Measurements from ENCODE around the gene AKR1B15.
A peak's percentile ranks its signal among the peaks of the same experiment; 100 is the strongest.
"Not testable (repeated sequence)": the region's sequence is repeated elsewhere in the genome, so short reads cannot be mapped to it uniquely, and the experiment has no call there.

AKR1B15 gene

DNA sequence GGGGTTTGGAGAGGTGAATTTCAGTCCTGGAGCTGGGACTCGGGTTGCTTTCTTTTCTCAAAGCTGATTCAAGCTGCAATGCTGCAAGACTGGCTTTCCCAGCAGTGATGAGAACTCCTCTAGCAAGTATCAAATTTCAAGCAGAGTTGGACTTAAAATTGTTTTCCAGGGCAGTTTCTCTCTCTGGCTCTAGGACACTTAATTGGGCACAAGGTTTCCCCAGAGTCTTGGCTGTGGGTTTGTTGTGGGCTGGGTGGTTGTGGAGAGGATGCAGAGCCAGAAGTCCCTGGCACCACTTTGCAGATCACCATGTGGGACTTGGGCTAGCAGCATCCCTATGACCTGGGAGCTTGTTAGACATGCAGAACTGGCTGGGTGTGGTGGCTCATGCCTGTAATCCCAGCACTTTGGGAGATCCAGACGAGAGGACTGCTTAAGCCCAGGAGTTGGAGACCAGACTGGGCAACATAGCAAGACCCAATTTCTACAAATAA is 16.8 kb downstream of the AKR1B15 start:
- peak; percentile 5 for DNase-seq

DNA sequence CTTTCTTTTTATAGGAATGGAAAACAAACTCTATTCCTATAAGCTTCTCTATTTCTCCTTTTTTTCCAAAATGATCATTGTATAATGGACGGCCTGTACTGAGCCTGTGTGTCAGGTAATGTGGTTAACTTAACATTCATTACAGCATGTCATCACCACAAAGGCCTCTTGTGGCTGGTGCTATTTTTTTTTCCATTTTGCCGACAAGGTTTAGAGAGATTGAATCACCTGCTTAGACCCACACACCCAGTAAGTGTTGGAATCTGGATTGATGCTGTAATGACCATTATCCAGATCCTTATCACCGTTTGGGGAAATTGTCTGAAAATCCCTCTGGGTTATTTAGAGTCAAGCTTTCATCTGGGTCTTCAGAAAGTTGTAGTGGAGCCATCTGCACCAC is 18.5 kb downstream of the AKR1B15 start:
- DNase-seq, result no peak

DNA sequence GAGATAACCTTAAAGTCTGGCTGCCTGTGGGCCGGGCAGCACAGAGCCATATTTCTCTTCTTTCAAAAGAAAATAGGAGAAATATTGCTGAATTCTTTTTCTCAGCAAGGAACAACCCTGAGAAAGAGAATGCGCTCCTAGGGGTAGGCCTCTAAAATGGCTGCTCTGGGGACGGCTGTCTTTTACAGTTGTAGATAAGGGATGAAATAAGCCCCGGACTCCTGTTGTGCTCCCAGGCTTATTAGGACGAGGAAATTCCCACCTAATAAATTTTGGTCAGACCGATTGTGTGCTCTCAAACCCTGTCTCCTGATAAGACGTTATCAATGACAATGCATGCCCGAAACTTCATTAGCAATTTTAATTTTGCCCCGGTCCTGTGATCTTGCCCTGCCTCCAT is 21.1 kb downstream of the AKR1B15 start:
- not testable (repeated sequence) for DNase-seq

DNA sequence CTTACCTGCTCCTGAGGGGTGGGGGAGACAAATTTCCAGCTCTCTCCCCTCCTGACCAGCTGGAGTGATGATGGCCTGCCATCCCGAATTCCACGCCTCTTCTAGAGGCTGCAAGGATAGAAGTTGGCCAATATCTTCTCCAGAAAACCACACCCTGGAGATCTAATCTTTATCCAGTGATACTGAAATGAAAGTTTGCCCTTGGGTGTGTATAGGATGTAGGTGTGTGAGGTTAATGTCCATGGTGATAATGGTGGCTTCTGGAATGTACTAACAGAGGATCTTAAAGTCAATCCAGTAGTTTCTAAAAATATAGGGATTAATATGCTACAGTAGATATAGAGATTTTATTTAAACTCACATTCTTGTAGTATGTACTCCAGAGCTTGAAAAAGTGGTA is 22.2 kb downstream of the AKR1B15 start:
- DNase-seq, result no peak

DNA sequence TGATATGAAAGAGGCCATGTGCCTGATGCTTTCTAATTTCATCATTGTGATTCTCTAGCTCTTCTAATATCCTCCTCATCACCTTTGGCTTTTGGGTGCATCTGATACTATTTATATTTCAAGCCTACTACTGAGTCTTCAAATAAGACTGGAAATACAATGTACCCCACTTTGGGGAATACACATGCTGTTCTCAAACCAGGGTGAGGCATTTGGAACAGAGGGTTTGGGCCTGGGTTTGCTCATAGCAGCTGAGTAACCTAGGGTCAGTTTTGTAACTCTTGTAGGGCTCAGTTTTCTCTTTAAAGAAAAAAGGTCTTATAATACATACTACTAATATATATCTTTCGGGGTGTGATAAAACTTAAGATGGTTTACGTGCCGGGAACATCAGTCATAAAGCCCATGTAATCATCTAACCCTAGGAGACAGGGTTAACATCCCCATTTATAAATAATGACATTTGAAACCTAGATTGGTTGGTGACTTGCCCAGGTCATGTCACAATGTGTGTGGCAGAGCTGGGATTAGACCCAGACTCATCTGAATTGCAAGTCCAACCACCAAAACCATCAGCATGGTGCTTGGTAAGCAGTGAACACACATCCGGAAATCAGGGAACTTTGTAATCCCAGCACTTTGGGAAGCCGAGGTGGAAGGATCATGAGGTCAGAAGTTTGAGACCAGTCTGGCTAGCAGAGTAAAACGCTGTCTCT is 23.0 kb downstream of the AKR1B15 start:
- no peak for DNase-seq

DNA sequence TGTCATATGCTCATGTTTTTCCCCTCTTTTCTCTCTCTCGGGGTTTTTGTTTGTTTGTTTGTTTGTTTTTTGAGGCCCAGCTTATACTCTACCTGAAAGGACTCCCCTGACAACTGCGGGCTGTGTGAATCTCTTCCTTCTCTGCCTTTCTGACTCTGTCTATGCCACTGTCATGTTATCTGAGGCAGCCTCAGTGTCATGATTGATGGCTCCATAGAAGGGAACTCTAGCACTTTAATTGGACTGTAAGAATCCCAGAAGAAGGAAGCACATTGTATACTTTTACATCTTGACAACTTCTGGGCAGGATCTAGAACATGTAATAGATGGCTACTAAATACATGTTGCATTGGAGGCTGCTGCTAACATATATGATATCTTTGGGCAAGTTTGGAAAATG is 25.4 kb downstream of the AKR1B15 start:
- no peak for DNase-seq

DNA sequence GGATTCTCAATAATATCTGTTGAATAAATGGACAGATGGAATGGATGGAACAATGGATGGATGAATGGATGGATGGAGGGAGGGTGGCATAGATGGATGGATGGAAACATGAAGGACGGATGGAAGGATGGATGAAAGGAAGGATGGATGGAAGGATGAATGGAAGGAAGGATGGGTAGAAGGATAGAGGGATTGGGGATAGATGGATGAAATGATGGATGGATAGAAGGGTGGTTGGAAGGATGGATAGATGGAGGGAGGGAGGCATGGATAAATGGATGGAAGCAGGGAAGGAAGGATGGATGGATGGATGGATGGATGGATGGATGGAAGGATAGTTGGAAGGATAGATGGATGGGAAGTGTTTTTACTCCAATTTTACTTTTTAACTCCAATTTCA is 35.4 kb downstream of the AKR1B15 start:
- DNase-seq, result no peak

DNA sequence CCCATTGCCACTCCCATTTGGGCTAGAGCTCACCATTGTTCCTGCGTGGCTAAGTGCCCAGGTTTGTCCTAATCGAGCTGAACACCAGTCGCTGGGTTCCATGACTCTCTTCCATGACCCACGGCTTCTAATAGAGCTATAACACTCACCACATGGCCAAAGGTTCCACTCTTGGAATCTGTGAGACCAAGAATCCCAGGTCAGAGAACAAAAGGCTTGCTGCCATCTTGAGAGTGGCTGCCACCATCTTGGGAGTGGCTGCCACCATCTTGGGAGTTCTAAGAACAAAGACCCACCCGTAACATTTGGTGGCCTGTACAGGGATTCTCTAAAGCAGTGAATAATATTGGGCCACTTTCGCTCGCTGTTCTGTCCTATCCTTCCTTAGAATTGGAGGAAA is 37.0 kb downstream of the AKR1B15 start:
- no peak for DNase-seq

DNA sequence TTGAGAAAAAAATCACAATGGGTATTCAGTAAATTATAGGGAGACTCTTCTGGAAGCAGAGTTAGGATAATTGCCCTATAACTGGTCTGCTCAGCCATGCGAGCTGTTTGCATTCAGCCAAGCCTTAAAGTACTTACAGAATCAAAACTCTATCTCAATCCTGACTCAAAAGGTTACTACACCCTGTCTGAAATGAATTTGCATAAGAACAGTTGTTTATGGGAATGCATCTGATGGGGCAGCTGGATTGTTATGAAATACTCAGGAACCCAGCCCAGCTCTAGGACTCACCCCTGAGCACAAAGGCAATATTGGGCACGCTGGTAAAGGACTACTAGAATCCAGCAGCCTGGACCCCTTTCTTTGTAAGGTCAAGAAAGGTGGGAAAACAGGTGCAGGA is 38.8 kb downstream of the AKR1B15 start:
- DNase-seq, result no peak

DNA sequence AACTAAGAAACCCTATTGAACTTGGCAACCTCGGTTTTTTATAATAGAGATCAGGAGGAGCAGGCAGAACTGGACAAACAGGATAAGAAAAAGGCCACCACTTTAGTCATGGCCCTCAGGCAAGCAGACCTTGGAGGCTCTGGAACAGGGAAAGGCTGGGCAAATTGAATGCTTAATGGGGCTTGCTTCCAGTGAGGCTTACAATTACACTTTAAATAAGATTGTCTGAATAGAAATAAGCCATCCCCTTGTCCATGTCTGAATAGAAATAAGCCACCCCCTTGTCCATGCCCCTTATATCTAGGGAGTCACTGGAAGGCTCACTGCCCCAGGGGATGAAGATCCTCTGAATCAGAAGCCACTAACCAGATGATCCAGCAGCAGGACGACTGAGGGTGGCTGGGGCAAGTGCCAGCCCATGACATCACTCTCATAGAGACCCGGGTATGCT is 40.6 kb downstream of the AKR1B15 start:
- DNase-seq, result peak; percentile 21

DNA sequence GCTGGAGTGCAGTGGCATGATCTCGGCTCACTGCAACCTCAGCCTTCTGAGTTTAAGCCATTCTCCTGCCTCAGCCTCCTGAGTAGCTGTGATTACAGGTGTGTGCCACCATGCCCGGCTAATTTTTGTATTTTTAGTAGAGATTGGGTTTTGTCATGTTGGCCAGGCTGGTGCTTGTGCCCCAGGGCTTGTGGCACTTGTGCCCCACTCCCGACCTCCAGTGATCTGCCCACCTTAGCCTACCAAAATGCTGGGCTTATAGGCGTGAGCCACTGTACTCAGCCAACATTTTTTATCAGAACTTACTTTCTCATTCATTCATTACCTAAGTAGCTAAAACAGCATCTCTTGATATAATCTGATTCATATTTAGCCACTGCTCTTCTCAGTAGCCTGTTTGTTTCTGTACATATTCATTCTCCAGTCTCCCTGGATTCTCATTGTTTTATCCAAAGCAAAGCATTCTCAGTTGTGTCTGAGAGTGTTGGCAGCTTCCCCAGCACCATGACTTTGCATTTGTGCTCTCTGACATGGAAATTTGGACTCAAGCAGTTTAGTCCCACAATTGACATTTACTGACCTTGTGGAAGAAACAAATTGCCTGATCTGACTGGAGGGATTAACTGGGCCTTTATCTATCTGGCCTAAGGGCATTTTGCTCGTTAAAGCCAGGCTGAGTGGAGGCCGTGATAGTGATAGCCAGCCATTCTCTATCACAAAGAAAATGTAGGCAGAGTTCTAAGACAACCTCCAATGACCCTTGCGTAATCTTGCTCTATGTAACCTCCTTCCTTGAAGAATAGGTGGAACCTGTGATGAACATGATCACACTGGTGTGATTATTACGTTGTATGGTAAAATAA is 44.9 kb downstream of the AKR1B15 start:
- DNase-seq, result peak; percentile 83

DNA sequence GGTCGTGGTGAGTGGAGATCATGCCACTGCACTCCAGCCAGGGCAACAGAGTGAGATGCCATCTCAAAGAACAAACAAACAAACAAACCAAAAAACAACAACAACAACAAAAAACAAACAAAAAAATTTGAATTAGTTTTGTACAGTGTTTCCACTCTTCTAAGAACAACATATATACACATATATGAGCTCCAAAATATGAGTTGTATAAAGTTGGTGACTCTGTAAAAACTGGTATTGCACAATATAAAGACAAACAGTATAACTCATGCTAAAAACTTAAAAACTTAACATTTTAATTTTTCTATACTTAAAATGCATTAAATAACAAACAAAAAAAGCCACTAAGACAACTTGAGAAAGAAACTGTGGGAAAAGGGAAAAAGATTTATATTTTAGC is 46.0 kb downstream of the AKR1B15 start:
- no peak for DNase-seq

DNA sequence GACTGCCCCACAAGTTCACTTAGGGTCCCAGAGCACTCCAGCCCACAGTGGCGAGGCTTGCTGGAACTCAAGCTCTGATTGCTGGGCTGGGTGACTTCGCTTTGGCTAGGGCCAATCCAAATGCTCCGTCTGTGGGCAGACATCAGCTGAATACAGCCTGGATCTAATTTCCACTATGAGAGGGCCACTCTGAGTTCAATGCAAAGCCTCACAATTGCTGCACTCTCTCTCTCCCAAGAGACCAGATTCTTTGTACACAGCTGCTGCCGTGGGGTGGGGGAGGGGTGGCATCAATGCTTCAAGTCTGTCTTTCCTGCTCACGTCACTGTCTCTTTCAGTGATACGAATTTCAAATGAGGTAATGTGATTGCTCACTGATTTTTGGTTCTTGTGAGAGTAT is 50.5 kb downstream of the AKR1B15 start:
- DNase-seq, result peak; percentile 11

DNA sequence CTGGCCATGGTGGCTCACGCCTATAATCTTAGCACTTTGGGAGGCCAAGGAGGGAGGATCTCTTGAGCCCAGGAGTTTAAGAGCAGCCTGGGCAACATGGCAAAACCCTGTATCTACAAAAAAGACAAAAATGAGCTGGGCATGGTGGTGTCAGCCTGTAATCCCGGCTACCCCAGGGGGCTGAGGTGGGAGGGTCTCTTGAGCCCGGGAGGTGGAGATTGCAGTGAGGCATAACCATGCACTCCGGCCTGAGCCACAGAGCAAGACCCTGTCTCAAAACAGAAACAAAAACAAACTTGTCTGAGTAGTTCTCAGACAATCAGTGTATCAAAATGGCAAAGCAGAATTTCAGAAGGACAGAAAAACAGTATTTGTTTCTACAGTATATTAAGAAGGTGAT is 52.5 kb downstream of the AKR1B15 start:
- DNase-seq, result no peak

DNA sequence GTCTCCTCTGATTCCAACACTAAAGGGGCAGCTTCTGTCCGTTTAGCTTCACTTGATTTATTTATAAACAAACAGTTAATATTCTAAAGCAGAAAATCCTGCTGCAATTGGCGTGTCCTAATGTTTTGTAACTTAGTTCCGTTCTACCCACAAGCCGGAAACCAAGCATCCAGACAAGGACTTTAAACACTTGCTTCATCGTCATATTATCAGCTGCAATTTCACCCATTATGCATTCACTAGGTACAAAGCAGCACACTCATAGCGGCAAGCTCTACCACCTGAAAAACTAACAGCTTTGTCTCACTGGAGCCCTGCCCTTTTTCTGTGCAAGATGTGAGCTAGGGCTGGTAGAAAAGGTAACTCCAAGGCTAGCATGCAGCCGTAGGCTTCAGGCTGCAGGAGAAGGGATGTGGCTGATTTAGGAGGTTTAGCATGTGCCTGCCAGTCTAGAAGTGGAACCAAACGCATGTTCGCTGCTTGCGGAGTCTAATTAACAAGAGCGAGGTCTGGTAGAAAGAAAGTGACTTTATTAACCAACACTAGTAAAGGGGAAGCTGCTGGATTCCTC is 54.1 kb downstream of the AKR1B15 start:
- DNase-seq, result no peak

DNA sequence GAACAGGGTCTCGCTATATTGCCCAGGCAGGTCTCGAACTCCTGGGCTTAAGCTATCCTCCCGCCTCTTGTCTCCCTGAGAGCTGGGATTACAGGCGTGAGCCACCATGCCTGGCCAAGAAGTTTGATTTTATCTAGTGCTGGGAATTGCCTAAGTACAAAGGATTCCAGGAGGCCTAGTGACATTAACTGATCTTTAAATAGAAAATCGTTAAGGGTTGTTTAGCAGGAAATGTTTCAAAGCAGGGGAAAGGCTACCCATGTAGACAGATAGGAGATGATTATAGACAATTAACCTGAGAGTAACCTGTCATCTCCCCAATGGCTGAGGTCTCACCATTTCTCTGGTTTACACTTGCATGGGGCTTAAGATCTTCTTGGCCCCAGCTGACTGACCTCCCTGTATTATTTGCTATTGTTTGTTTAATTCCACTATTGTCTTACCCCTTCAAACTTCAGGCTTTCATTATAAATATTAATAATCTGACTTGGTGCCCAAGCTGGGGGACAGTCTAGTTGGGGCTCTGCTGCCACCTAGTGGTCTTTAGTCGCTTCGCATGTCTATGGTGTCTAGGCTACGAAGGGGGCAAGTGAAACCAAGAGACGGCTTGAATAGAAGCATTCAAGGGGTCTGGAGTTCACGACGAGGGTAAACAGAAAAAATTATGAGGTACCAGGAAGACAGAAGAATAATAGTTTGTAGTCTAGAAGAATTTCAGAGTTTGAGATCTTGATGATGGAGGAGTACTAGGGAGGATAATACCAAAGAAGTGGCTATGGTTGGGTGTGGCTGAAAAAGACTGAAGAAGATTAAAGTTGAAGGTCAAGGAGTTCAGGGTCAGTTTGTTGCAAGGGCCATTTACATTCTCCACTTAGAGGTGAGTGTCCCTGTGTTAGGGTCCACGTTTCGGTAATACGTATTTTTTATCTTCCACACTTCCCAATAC is 57.3 kb downstream of the AKR1B15 start:
- DNase-seq, result peak; percentile 58

DNA sequence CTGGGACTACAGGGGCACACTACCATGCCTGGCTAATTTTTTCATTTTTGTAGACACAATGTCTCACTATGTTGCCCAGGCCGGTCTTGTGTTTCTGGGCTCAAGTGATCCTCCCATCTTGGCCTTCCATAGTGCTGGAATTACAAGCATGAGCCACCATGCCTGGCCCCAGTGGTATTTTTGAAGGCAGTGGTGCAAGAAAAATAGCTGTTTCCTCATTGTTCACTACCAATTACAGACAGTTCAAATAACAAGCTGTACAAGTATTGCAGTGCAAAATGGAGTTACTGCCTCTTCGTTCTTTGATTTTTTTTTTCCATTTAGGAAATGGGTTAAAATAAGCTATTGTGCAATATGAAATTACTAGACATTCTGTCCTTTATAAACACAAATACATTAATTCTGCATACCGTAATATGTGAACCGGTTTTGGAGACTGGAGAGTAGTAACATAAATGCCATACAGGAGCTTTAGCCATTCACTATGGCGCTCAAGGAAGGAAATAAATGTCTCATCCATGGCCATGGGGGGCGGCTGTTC is 62.8 kb downstream of the AKR1B15 start:
- no peak for DNase-seq

DNA sequence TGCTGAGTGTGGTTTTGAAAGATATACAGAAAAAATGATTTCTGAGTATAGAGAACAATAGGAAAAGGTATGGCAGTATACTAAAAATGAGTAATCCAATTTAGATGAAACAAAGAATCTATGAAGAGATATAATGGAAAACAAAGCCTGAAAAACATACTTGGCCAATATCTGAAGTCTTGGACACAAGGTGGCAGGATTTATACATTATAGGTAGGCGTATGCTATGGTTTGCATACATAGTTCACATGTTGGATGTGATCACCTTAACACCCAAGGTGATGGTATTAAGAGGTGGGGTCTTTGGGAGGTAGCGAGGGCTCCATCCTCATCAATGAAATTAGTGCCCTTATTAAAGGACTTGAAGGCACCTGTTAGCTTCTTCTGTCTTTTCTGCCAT is 63.3 kb downstream of the AKR1B15 start:
- DNase-seq, result no peak

DNA sequence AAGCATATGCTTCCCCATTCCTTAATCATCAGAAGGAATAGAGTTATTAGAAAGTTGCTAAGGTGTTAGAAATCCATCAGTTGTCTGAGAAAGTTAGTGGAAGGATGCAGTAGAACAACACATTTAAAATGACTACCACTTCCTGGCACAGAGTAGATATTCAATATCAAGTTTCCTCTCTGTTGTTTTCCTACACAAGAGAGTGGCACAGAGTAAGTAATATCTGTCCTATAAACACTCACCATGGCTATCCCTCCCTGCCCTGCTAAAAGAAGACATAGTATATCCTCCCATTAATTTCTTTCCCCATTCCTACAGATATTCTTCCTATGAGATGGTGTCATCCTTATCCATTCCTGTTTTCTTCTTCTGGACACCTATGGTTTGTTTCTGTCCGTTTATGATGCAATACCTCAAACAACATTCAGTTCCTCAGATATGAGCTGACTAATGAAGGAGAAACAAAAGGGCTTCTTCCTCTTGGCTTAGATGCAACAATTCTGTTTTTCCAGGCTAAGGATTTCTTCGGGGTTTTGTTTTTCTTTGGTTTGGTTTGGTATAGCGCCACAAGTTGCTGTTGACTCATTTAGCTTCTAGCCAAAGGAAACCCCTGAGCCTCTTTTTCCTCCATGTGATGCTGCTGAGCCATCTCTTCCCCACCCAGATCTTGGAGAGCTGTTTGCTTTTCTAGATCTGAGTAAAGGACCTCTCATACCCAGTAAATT is 64.9 kb downstream of the AKR1B15 start:
- peak; percentile 99 for DNase-seq

DNA sequence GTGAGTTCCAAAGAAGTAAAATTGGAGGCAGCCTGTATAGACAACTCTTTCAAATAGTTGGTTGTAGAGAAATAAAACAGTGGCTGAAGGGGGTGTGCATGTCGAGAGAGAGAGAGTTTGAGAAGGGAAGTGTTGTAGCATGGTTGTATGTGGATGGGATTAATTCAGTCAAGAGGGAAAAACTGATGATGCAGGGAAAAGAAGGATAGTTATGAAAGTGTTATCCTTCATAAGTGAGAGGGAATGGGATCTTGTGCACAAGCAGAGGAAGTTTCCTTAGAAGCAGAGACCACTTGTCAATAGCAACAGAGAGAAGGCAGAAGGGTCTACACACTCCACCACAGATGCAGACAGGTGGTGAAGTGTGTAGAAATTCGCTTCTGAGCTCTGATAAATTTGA is 67.7 kb downstream of the AKR1B15 start:
- DNase-seq, result no peak
